Mammary epithelial cell (primary cell): ENCODE data around the gene UVSSA.

Source experiments
- EZH2 ChIP-seq: IDR thresholded peaks from 2 replicates; pipeline ENCODE4 v1.6.1; 2012; ENCODE audit warnings: low read length, inconsistent platforms, borderline replicate concordance
- TF ChIP-seq, protein P1 (sequence below), 2 donors: IDR thresholded peaks in 1 of 2; conservative IDR thresholded peaks in 1 of 2; 2 replicates each; pipeline ENCODE4 v1.5.1; 2011 to 2012; ENCODE audit warnings: inconsistent platforms in 2 of 2, low read length in 2 of 2, mild to moderate bottlenecking in 2 of 2, control low read depth in 1 of 2, low read depth in 1 of 2; ENCODE audit not compliant: insufficient read depth in 1 of 2; ENCODE audit errors: extremely low read depth in 1 of 2

DNA sequence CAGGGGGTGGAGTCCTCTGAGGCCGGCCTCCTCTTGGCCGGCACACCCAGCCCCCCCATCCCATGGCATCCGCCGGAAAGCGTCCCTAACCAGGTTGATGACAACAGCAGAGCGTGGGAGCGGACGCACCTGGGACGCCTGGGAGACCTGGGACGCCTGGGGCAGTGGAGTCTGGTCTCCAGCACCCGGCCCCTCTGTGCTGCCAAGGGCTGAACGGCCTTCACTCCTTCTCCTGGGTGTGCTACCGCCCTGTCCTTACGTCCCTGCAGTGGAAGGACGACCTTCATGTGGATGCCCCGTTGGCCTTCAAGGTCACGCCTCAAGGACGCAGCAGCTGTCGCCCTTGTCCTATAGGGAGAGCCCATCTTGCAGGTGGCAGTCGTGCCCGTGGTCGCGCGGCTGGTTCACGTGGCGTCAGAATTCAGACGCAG is 32.4 kb downstream of the UVSSA start:
- TF ChIP-seq, protein P1, sequence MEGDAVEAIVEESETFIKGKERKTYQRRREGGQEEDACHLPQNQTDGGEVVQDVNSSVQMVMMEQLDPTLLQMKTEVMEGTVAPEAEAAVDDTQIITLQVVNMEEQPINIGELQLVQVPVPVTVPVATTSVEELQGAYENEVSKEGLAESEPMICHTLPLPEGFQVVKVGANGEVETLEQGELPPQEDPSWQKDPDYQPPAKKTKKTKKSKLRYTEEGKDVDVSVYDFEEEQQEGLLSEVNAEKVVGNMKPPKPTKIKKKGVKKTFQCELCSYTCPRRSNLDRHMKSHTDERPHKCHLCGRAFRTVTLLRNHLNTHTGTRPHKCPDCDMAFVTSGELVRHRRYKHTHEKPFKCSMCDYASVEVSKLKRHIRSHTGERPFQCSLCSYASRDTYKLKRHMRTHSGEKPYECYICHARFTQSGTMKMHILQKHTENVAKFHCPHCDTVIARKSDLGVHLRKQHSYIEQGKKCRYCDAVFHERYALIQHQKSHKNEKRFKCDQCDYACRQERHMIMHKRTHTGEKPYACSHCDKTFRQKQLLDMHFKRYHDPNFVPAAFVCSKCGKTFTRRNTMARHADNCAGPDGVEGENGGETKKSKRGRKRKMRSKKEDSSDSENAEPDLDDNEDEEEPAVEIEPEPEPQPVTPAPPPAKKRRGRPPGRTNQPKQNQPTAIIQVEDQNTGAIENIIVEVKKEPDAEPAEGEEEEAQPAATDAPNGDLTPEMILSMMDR (conservative IDR thresholded peaks at IDR 0.05 in 1 of 2, IDR thresholded peaks at IDR 0.05 in 1 of 2; ENCODE audit: extremely low read depth in 1 of 2, insufficient read depth in 1 of 2, low read depth in 1 of 2, low read length in 2 of 2), result no peak
- no peak for TF ChIP-seq EZH2
